HepG2 (cell line): ENCODE data around the gene ZNF276. TPM values are rescaled to one million over a fixed set of nuclear protein-coding genes. Genes with fewer than 3 reads are reported as not detected.

ENCODE experiments used
- AHR ChIP-seq: IDR thresholded peaks from 2 replicates; pipeline ENCODE4 v1.6.1; 2018; ENCODE audit warnings: missing genetic modification reagents, missing compliant biosample characterization
- ASH2L ChIP-seq: fragments of 300-600, 200-600 bp; sonication (generic); IDR thresholded peaks from 2 replicates; pipeline ENCODE4 v1.7.0; 2017; ENCODE audit warnings: low read depth, mild to moderate bottlenecking, moderate library complexity, mixed read lengths, low read length; ENCODE audit not compliant: insufficient read length
- BORCS8-MEF2B ChIP-seq: sonication (generic); formaldehyde crosslinking; IDR thresholded peaks from 2 replicates; pipeline ENCODE4 v1.8.0; 2022; ENCODE audit warnings: mild to moderate bottlenecking, missing genetic modification reagents
- BRD4 ChIP-seq: sonication (generic); formaldehyde crosslinking; IDR thresholded peaks from 2 replicates; pipeline ENCODE4 v1.4.0; 2020; ENCODE audit warnings: missing genetic modification reagents
- HNRNPLL ChIP-seq: fragments of 200-400 bp; formaldehyde crosslinking; IDR thresholded peaks from 2 replicates; pipeline ENCODE4 v1.6.1; 2017; ENCODE audit warnings: mild to moderate bottlenecking, low read depth, low read length; ENCODE audit not compliant: poor library complexity, severe bottlenecking
- HOXA3 ChIP-seq: sonication (generic); formaldehyde crosslinking; IDR thresholded peaks from 2 replicates; pipeline ENCODE4 v1.5.0; 2020; ENCODE audit warnings: missing genetic modification reagents
- KLF13 ChIP-seq: sonication (generic); formaldehyde crosslinking; IDR thresholded peaks from 2 replicates; pipeline ENCODE4 v1.4.0; 2020; ENCODE audit warnings: mild to moderate bottlenecking, missing genetic modification reagents
- MEF2D ChIP-seq: sonication (generic); formaldehyde crosslinking; IDR thresholded peaks from 2 replicates; pipeline ENCODE4 v1.5.1; 2020; ENCODE audit warnings: mild to moderate bottlenecking, missing genetic modification reagents
- POLR2AphosphoS2 ChIP-seq: IDR thresholded peaks from 2 replicates; pipeline ENCODE4 v1.6.1; 2011; ENCODE audit warnings: low read depth, low read length, improper control_type of control experiment
- SKI ChIP-seq: fragments of 450-650 bp; IDR thresholded peaks from one replicate; pipeline ENCODE4 v1.6.1; 2018; ENCODE audit warnings: mild to moderate bottlenecking; ENCODE audit not compliant: partially characterized antibody
- SOX5 ChIP-seq: IDR thresholded peaks from 2 replicates; pipeline ENCODE4 v1.6.1; 2016; ENCODE audit warnings: borderline replicate concordance
- SP1 ChIP-seq, 2 experiments: fragments of 450-650 bp in 1 of 2; sonication (generic) in 1 of 2; formaldehyde crosslinking in 1 of 2; IDR thresholded peaks; 2 replicates each; pipeline versions ENCODE4 v1.4.0 to v1.6.1; 2016 to 2020; ENCODE audit warnings: missing genetic modification reagents in 1 of 2
- SP2 ChIP-seq: sonication (generic); formaldehyde crosslinking; IDR thresholded peaks from 2 replicates; pipeline ENCODE4 v1.5.1; 2020; ENCODE audit warnings: mild to moderate bottlenecking, missing genetic modification reagents
- SP5 ChIP-seq: IDR thresholded peaks from 2 replicates; pipeline ENCODE4 v1.6.1; 2016; ENCODE audit warnings: low read depth, borderline replicate concordance
- TSC22D2 ChIP-seq: sonication (generic); formaldehyde crosslinking; IDR thresholded peaks from 2 replicates; pipeline ENCODE4 v1.5.1; 2020; ENCODE audit warnings: missing genetic modification reagents, mild to moderate bottlenecking, borderline replicate concordance
- WIZ ChIP-seq: sonication (generic); formaldehyde crosslinking; IDR thresholded peaks from 2 replicates; pipeline ENCODE4 v1.5.1; 2020; ENCODE audit warnings: mild to moderate bottlenecking, missing genetic modification reagents
- ZNF264 ChIP-seq: sonication (generic); formaldehyde crosslinking; IDR thresholded peaks from 2 replicates; pipeline ENCODE4 v1.4.0; 2020; ENCODE audit warnings: missing genetic modification reagents
- ZNF33B ChIP-seq: sonication (generic); formaldehyde crosslinking; IDR thresholded peaks from 2 replicates; pipeline ENCODE4 v1.5.1; 2020; ENCODE audit warnings: mild to moderate bottlenecking, missing genetic modification reagents
- ZNF652 ChIP-seq: IDR thresholded peaks from 2 replicates; pipeline ENCODE4 v1.6.1; 2016; ENCODE audit warnings: low read depth, borderline replicate concordance
- ZSCAN21 ChIP-seq: sonication (generic); formaldehyde crosslinking; IDR thresholded peaks from 2 replicates; pipeline ENCODE4 v1.8.0; 2022; ENCODE audit warnings: mild to moderate bottlenecking, missing genetic modification reagents, moderate library complexity, borderline replicate concordance
- polyA plus RNA-seq, 8 experiments: library from polyadenylated mRNA; depleted of rRNA in 3 of 8; stranded (reverse) in 7 of 8; unstranded in 1 of 8; fragments of >200 nt; fragmentation: Illumina TruSeq in 4 of 8; extraction: Trizol in 4 of 8; gene quantifications; 2 replicates each; pipeline versions ENCODE4 v1.2.1 to v1.2.3, GENCODE V29; 2011 to 2016; ENCODE audit warnings: low read depth in 4 of 8, missing spikeins in 1 of 8, mixed read lengths in 1 of 8; ENCODE audit not compliant: insufficient read depth in 1 of 8
- total RNA-seq, 5 experiments: library from RNA; depleted of rRNA; stranded (reverse); fragments of >200 nt; fragmentation: Illumina TruSeq; extraction: Trizol; gene quantifications; 2 replicates each; pipeline ENCODE4 v1.2.3, GENCODE V29; 2016; ENCODE audit warnings: low read depth in 1 of 5
- TF ChIP-seq, protein P1 (sequence below), 2 experiments: sonication (generic) in 1 of 2; formaldehyde crosslinking in 1 of 2; IDR thresholded peaks; 2 replicates each; pipeline versions ENCODE4 v1.4.0 to v1.6.1; 2016 to 2020; ENCODE audit warnings: borderline replicate concordance in 1 of 2, low read depth in 1 of 2, mild to moderate bottlenecking in 1 of 2, missing genetic modification reagents in 1 of 2
- TF ChIP-seq, protein P2 (sequence below): sonication (generic); formaldehyde crosslinking; IDR thresholded peaks from 2 replicates; pipeline ENCODE4 v1.4.0; 2020; ENCODE audit warnings: missing genetic modification reagents

ZNF276 gene
- total and polyA plus RNA-seq, 2 of the 13 experiments (the other 11 are each of a cell fraction or from before 2014, with no cell fraction given): 17.7 to 18.0 TPM

DNA sequence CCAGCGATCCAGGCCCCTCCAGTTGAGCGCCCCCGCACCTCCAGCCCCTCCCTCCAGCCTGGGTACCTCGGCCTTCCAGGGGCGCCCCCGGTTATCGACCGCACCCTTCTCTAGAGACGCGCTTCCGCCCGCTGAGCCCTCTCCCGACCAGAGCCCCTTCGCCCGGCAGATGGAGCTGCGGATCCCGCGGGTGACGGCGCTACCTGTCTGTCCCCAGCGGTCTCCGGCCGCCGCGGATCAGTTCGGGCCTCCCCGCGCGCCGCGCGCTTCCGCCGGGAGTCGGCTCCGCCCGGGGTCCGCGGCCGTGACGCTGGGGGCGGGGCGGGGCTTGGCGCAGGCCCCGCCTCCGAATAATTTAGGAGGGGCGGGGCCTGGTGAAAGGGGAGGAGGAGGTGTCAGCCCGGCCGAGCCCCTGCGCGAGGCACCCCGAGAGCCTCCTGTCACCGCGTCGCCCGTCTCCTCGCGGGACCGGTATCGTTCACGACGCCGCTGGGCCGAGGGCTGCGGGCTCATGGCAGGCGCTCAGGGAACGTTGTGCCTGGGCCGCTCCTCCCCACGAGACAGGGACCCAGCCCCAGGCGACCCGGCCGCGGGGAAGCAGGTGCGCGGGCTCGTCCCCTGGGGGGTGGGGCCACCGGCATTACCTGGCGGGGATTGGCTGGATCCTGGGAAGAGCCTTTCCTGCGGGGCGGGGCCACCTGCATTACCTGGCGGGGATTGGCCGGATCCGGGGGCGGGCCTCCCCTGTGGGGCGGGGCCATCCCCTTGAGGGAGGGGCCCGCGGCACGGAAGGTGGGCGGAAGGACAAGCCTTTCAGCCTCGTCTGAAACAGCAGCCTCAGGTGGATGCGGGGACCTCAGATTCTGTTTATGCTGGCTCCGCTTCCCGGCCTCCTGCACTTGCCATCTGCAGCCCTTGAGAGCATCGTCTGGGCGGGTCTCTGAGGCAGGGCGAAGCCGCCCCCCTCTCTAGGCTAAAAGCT, 19.6 kb upstream of the ZNF276 start, which contains the start of gene SPATA2L (continued):
- TF ChIP-seq SKI: peak; percentile 24
- TF ChIP-seq SP1 (IDR thresholded peaks at IDR 0.05): peak; percentile 80
- peak; percentile 94 for TF ChIP-seq SP1 (CRISPR knock-in tag; IDR thresholded peaks at IDR 0.05)
- TF ChIP-seq ZSCAN21: peak; percentile 34
- TF ChIP-seq SP2: peak; percentile 85
- TF ChIP-seq BORCS8-MEF2B (CRISPR knock-in tag): peak; percentile 78
- TF ChIP-seq KLF13 (CRISPR knock-in tag): no peak
- TF ChIP-seq MEF2D (CRISPR knock-in tag): peak; percentile 44
- no peak for TF ChIP-seq ZNF652
- TF ChIP-seq AHR (CRISPR knock-in tag): peak; percentile 88; the same call in 1 of the 2 replicates
- TF ChIP-seq ZNF264 (CRISPR knock-in tag): peak; percentile 34; the same call in 1 of the 2 replicates
- TF ChIP-seq ASH2L: peak; percentile 92
- TF ChIP-seq, protein P1, sequence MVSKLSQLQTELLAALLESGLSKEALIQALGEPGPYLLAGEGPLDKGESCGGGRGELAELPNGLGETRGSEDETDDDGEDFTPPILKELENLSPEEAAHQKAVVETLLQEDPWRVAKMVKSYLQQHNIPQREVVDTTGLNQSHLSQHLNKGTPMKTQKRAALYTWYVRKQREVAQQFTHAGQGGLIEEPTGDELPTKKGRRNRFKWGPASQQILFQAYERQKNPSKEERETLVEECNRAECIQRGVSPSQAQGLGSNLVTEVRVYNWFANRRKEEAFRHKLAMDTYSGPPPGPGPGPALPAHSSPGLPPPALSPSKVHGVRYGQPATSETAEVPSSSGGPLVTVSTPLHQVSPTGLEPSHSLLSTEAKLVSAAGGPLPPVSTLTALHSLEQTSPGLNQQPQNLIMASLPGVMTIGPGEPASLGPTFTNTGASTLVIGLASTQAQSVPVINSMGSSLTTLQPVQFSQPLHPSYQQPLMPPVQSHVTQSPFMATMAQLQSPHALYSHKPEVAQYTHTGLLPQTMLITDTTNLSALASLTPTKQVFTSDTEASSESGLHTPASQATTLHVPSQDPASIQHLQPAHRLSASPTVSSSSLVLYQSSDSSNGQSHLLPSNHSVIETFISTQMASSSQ (IDR thresholded peaks at IDR 0.05; ENCODE audit: low read depth): no peak
- TF ChIP-seq, protein P1 (CRISPR knock-in tag; IDR thresholded peaks at IDR 0.05; ENCODE audit: borderline replicate concordance): peak; percentile 72; the same call in 1 of the 2 replicates
- TF ChIP-seq POLR2AphosphoS2: 0 out of 2 replicates have a peak, but pooled peaks have one; percentile 19
- TF ChIP-seq SP5: peak; percentile 52; the same call in 1 of the 2 replicates
- TF ChIP-seq HOXA3: 0 out of 2 replicates have a peak, but pooled peaks have one; percentile 28
- TF ChIP-seq HNRNPLL: peak; percentile 85
- no peak; the same call in 1 of the 2 replicates for TF ChIP-seq TSC22D2 (CRISPR knock-in tag)
- TF ChIP-seq WIZ (CRISPR knock-in tag): 0 out of 2 replicates have a peak, but pooled peaks have one; percentile 33
- TF ChIP-seq SOX5: 0 out of 2 replicates have a peak, but pooled peaks have one; percentile 10
- 0 out of 2 replicates have a peak, but pooled peaks have one; percentile 83 for TF ChIP-seq ZNF33B (CRISPR knock-in tag)
- no peak for TF ChIP-seq BRD4 (CRISPR knock-in tag)
- TF ChIP-seq, protein P2, sequence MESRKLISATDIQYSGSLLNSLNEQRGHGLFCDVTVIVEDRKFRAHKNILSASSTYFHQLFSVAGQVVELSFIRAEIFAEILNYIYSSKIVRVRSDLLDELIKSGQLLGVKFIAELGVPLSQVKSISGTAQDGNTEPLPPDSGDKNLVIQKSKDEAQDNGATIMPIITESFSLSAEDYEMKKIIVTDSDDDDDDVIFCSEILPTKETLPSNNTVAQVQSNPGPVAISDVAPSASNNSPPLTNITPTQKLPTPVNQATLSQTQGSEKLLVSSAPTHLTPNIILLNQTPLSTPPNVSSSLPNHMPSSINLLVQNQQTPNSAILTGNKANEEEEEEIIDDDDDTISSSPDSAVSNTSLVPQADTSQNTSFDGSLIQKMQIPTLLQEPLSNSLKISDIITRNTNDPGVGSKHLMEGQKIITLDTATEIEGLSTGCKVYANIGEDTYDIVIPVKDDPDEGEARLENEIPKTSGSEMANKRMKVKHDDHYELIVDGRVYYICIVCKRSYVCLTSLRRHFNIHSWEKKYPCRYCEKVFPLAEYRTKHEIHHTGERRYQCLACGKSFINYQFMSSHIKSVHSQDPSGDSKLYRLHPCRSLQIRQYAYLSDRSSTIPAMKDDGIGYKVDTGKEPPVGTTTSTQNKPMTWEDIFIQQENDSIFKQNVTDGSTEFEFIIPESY: no peak
